ENCODE data around the gene TSBP1.

DNA sequence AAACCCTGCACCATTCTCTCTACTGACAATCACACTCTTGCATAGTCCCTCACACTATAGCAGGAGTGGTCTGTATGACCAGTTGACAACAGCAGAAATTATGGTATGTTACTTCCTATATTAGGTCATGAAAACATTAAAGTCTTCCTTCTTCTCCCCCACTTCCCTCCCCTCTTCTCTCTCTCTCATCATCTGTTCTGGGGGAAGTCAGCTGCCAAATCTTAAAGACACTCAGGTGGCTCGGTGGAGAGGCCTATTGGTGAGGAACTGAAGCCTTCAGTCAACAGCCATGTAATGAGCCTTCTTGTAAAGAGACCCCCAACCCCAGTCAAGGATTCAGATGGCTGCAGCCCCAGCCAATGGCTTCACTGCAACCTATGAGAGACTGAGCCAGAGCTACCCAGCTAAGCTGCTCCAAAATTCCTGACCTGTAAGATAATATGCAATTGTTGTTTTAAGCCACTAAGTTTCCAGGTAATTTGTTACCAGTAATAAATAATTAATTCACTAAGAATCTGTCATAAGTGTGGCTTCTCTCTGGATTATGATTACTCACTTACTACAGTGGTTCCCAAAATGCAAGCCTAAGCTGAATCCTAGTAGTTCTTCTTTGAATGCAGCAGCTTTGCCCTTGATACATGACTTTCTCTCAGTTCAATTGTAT is 11.2 kb upstream of the TSBP1 start:
- TF ChIP-seq, protein P1, sequence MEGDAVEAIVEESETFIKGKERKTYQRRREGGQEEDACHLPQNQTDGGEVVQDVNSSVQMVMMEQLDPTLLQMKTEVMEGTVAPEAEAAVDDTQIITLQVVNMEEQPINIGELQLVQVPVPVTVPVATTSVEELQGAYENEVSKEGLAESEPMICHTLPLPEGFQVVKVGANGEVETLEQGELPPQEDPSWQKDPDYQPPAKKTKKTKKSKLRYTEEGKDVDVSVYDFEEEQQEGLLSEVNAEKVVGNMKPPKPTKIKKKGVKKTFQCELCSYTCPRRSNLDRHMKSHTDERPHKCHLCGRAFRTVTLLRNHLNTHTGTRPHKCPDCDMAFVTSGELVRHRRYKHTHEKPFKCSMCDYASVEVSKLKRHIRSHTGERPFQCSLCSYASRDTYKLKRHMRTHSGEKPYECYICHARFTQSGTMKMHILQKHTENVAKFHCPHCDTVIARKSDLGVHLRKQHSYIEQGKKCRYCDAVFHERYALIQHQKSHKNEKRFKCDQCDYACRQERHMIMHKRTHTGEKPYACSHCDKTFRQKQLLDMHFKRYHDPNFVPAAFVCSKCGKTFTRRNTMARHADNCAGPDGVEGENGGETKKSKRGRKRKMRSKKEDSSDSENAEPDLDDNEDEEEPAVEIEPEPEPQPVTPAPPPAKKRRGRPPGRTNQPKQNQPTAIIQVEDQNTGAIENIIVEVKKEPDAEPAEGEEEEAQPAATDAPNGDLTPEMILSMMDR (IDR thresholded peaks at IDR 0.05) = no peak
- TF ChIP-seq POLR2A (IDR thresholded peaks at IDR 0.05) = no peak
